Astrocyte (in vitro differentiated cells and primary cell): ENCODE results near the gene SEC31A.

Source experiments
- CTCF ChIP-seq: IDR thresholded peaks from 2 replicates; pipeline ENCODE4 v1.5.1; 2011; ENCODE audit warnings: low read depth, mild to moderate bottlenecking, inconsistent platforms, low read length, moderate library complexity; ENCODE audit not compliant: insufficient read depth
- EZH2 ChIP-seq: IDR thresholded peaks from 2 replicates; pipeline ENCODE4 v1.6.1; 2012; ENCODE audit warnings: mild to moderate bottlenecking, low read length, inconsistent platforms; ENCODE audit not compliant: insufficient read depth

GRCh38 chr4:82775243-82775642 is 115.7 kb downstream of the SEC31A start:
- TF ChIP-seq CTCF (no peak), EZH2 (no peak)
